Renal pelvis (tissue), 4 donors: ENCODE data around the gene TOM1L2. TPM values are rescaled to one million over a fixed set of nuclear protein-coding genes. Genes with fewer than 3 reads are reported as not detected.

Experiments
- DNase-seq: peaks from one replicate; pipeline ENCODE4 v3.0.0-alpha.2; 2013
- polyA plus RNA-seq, 3 donors: library from polyadenylated mRNA; unstranded; fragments of 120-200 nt; gene quantifications; one replicate each; pipeline ENCODE4 v1.2.1, GENCODE V29; 2013; ENCODE audit not compliant: insufficient read length in 3 of 3

TOM1L2 gene
- polyA plus RNA-seq, 3 donors, result 36.1 to 59.5 (median 52.6) TPM

GRCh38 chr17:17807440-17807839 is 164.8 kb downstream of the TOM1L2 start:
- DNase-seq, result no peak

DNA sequence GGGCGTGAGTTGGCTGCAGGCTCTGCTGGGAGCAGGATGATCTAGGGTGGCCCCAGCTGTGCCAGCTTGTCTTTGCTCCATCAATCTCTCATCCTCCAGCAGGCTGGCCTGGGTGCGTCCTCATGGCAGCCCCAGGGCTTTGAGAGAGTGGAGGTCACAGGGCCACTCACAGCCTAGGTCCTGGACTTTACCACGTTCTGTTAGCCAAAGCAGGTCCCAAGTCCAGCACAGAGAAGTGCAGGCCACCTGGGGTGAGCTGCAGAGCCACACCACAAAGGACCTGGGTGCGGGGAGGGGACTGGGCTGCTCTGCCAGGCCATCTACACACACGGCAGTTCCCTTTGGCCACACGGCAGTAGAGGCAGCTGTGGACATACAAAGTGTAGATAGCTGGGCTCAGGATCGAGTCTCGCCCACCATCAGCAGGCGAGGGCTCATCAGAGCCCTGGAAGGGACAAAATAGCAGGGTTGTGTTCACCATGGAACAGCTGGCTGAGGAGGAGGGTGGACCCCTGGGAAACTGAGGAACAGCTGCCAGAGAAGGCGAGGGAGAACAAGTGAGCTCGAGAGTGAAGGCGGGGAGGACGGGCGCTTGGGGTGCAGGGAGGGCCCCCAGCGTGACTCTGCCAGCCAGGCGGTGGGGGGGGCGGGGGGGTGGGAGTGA is 165.5 kb downstream of the TOM1L2 start:
- DNase-seq, result no peak

DNA sequence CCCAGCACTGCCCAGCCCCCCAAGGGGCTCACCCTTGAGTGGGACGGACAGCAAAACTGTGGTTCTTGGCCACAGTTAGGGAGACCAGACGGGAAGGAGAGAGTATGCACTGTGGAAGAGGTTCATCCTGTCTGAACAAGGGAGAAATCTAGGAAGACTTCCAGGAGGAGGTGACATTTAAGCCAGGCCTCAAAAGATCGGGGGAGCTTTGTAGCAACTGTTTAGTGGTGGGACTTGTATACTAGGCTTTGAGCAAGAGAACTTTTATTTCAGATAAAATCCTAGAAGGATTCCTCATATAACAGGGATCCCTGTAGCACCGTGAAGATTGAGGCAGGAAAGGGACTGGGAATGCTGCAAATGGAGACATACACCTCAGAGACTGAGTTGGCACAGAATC is 166.2 kb downstream of the TOM1L2 start:
- no peak for DNase-seq

DNA sequence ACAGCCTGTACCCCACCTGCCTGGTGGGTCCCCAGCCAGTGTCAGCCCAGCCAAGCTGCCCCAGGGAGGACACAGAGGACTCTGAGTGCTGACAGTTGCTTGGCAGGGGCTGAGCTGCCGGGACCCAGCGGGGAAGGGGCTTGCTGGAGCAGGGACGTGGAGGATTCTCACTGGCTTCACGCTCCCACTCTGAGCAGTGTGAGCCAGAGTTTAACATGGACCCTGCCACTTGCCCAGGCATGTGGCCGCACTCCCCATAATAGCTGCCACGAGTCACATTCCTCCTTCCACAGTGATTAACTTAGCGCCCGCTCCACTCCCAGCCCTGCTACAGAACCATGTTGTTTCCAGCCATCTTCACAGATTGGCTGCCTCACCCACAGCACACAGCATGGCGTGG is 166.6 kb downstream of the TOM1L2 start:
- DNase-seq, result no peak

- no peak for DNase-seq
Measured at GRCh38 chr17:17804007-17804406, 168.2 kb downstream of the TOM1L2 start.

- no peak for DNase-seq
Measured at GRCh38 chr17:17801800-17802481, 170.3 kb downstream of the TOM1L2 start.

DNA sequence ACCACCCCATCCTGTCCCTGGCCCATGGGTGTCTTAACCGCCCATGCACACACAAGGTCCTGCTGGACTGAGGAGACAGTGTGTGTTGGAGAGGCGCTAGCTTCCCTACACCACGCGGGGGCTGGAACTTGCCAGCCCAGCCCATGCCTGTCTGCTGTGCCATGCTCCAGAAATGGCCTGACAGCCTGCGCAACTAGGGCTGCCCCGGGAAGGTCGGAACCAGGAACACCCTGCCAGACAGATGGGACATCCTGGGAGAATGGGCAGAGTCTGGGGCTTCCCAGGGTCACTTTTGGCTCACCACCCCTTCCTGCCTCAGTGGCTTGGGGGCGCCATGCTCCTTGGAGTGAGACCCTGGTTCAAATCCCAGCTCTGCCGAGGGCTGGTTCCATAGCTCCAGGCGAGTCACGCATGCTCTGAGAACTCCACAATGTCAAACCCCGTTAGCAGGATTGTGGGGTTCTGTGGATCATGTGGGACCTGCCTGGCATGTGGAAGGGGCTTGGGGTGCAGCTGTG is 171.6 kb downstream of the TOM1L2 start:
- DNase-seq, result no peak

DNA sequence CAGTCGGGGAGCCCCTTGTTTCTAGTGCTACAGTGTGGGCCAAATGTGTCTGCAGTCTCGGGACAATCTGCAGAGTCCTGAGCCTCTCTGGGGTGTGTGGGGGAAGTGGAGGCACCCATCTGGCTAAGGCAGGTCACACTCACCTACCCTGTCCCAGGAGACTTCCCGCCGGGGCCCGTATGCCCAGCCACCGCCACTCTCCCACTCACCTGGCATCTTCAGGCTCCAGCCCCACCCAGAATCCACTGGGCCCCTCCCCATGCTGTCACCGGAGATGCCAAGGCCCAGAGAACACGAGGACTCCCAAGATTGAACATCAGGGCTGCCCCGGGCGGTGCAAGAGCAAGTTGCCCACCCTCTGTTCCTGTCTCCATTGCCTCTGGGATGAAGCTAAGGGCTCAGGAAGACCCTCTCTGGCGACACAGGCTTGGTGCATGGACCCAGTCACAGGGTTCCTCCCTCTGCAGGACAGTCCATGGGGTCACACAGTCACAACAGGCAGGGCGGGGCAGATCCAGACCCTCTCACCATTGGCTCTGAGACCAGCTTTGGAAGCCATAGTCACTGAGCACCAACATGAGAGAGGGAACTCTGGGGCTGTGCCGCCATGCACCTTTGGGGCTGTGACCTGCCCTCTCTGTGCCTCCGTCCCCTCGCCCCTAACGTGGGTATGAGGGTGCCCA is 173.5 kb downstream of the TOM1L2 start:
- no peak for DNase-seq

- no peak for DNase-seq
Measured at GRCh38 chr17:17798010-17798556, 174.1 kb downstream of the TOM1L2 start.

DNA sequence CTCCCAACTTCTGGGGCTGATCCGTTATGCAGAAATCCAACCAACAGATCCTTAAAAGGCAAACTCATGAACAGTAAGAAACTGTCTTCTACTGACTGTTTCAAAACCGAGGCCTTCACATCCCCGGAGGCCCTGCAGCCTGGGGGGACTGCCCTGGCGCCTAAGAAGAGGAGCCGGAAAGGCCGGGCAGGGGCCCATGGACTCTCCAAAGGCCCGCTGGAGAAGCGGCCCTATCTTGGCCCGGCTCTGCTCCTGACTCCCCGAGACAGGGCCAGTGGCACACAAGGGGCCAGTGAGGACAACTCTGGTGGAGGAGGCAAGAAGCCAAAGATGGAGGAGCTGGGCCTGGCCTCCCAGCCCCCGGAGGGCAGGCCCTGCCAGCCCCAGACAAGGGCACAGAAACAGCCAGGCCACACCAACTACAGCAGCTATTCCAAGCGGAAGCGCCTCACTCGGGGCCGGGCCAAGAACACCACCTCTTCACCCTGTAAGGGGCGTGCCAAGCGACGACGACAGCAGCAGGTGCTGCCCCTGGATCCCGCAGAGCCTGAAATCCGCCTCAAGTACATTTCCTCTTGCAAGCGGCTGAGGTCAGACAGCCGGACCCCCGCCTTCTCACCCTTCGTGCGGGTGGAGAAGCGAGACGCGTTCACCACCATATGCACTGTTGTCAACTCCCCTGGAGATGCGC is 174.9 kb downstream of the TOM1L2 start:
- DNase-seq, result no peak

GRCh38 chr17:17796787-17797061 is 175.5 kb downstream of the TOM1L2 start:
- DNase-seq, result no peak

- no peak for DNase-seq
Measured at GRCh38 chr17:17795946-17796786, 176.0 kb downstream of the TOM1L2 start.

DNA sequence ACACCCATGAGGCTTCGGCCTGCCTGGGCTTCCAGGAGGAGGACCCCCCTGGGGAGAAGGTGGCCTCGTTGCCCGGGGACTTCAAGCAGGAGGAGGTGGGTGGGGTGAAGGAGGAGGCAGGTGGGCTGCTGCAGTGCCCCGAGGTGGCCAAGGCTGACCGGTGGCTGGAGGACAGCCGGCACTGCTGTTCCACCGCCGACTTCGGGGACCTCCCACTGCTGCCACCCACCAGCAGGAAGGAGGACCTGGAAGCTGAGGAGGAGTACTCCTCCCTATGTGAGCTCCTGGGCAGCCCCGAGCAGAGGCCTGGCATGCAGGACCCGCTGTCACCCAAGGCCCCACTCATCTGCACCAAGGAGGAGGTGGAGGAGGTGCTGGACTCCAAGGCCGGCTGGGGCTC is 176.9 kb downstream of the TOM1L2 start:
- no peak for DNase-seq

DNA sequence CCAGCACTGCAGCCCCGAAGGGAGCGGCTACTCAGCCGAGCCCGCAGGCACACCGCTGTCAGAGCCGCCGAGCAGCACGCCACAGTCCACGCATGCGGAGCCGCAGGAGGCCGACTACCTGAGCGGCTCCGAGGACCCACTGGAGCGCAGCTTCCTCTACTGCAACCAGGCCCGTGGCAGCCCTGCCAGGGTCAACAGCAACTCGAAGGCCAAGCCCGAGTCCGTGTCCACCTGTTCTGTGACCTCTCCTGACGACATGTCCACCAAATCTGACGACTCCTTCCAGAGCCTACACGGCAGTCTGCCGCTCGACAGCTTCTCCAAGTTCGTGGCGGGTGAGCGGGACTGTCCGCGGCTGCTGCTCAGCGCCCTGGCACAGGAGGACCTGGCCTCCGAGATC is 177.8 kb downstream of the TOM1L2 start:
- DNase-seq, result no peak

Other genes starting within 250 kb of the TOM1L2 start
- gene SREBF1, start 135.4 kb downstream of the TOM1L2 start, polyA plus RNA-seq, result 10 to 100 TPM; 38.3 to 60.7 (median 43.5) TPM
- gene DRC3, start 462 bp upstream of the TOM1L2 start, polyA plus RNA-seq, result 10 to 100 TPM; 12.9 to 25.4 (median 20.6) TPM
- gene ATPAF2, start 66.8 kb upstream of the TOM1L2 start, polyA plus RNA-seq, result 10 to 100 TPM; 26.8 to 34.5 (median 28.1) TPM
- gene GID4, start 67.0 kb upstream of the TOM1L2 start, polyA plus RNA-seq, result 10 to 100 TPM; 12.6 to 14.0 (median 13.4) TPM
- 10 to 100 TPM; 39.2 to 45.3 (median 41.5) TPM for gene DRG2, start 115.5 kb upstream of the TOM1L2 start, polyA plus RNA-seq
- gene MYO15A, start 136.4 kb upstream of the TOM1L2 start, polyA plus RNA-seq, result 1 to 10 TPM; 2.2 to 4.8 (median 3.3) TPM
- gene ALKBH5, start 211.4 kb upstream of the TOM1L2 start, polyA plus RNA-seq, result 10 to 100 TPM; 70.6 to 74.7 (median 74.3) TPM